GM23338 (cell line): Measurements from ENCODE around the gene SCNN1B. TPM values are rescaled to one million over a fixed set of nuclear protein-coding genes. Genes with fewer than 3 reads are reported as not detected.

Experiments used
- ATAC-seq: fragments of 200-7000 bp; cut with Tn5 transposase; 3 replicates; pipeline ENCODE4 v1.9.1; 2020
- DNase-seq: peaks from one replicate; pipeline ENCODE4 v3.0.0-alpha.2; 2015; ENCODE audit warnings: low spot score
- H2AFZ ChIP-seq: fragments of 200-600 bp; sonication (generic); 2 replicates; pipeline ENCODE4 v1.8.0; 2016; ENCODE audit warnings: antibody characterized with exemption, mild to moderate bottlenecking, moderate library complexity
- H3F3A ChIP-seq: fragments of 200-600 bp; sonication (generic); replicated peaks from 2 replicates; pipeline ENCODE4 v1.8.0; 2017; ENCODE audit warnings: antibody characterized with exemption, mixed run types, low read depth
- H3K27ac ChIP-seq: fragments of 200-600 bp; sonication (generic); 2 replicates; pipeline ENCODE4 v1.6.1; 2016; ENCODE audit warnings: low read depth
- H3K27me3 ChIP-seq: fragments of 200-600 bp; sonication (generic); 2 replicates; pipeline ENCODE4 v1.8.0; 2016; ENCODE audit warnings: mild to moderate bottlenecking, mixed run types, moderate library complexity; ENCODE audit not compliant: insufficient read depth
- H3K36me3 ChIP-seq: fragments of 200-600 bp; sonication (generic); 2 replicates; pipeline ENCODE4 v1.8.0; 2016; ENCODE audit warnings: mild to moderate bottlenecking; ENCODE audit not compliant: insufficient read depth
- H3K4me1 ChIP-seq: fragments of 200-600 bp; sonication (generic); 2 replicates; pipeline ENCODE4 v1.8.0; 2016; ENCODE audit warnings: mild to moderate bottlenecking, moderate library complexity; ENCODE audit not compliant: insufficient read depth
- H3K4me2 ChIP-seq: fragments of 200-600 bp; sonication (generic); 2 replicates; pipeline ENCODE4 v1.7.1; 2017; ENCODE audit warnings: mixed run types
- H3K4me3 ChIP-seq: fragments of 200-600 bp; sonication (generic); 2 replicates; pipeline ENCODE4 v1.6.1; 2016; ENCODE audit warnings: mixed run types
- H3K79me2 ChIP-seq: fragments of 200-600 bp; sonication (generic); replicated peaks from 2 replicates; pipeline ENCODE4 v1.8.0; 2017; ENCODE audit warnings: mild to moderate bottlenecking; ENCODE audit not compliant: insufficient read depth
- H3K9me2 ChIP-seq: fragments of 200-600 bp; sonication (generic); 2 replicates; pipeline ENCODE4 v1.8.0; 2017; ENCODE audit not compliant: insufficient read depth
- H4K20me1 ChIP-seq: fragments of 200-600 bp; sonication (generic); replicated peaks from 2 replicates; pipeline ENCODE4 v1.8.0; 2017; ENCODE audit warnings: mild to moderate bottlenecking; ENCODE audit not compliant: insufficient read depth
- H3K27ac Mint-ChIP-seq: 2 replicates; pipeline ENCODE4 v1.8.0; 2020; ENCODE audit warnings: inconsistent platforms, mild to moderate bottlenecking, moderate library complexity, mixed read lengths
- H3K27me3 Mint-ChIP-seq: 3 replicates; pipeline ENCODE4 v1.8.0; 2022; ENCODE audit warnings: low read depth, mild to moderate bottlenecking, moderate library complexity, mixed read lengths, inconsistent platforms; ENCODE audit not compliant: insufficient read depth, poor library complexity
- H3K36me3 Mint-ChIP-seq: 3 replicates; pipeline ENCODE4 v1.8.0; 2021; ENCODE audit warnings: low read depth, mild to moderate bottlenecking, inconsistent platforms, moderate library complexity, mixed read lengths
- H3K4me1 Mint-ChIP-seq: 3 replicates; pipeline ENCODE4 v1.8.0; 2020; ENCODE audit warnings: mild to moderate bottlenecking, inconsistent platforms, mixed read lengths
- H3K4me3 Mint-ChIP-seq: 3 replicates; pipeline ENCODE4 v1.8.0; 2021; ENCODE audit warnings: moderate library complexity, mild to moderate bottlenecking, inconsistent platforms, mixed read lengths
- H3K9me3 Mint-ChIP-seq: 3 replicates; pipeline ENCODE4 v1.8.0; 2020; ENCODE audit warnings: moderate library complexity, mild to moderate bottlenecking, inconsistent platforms, mixed read lengths
- ETS1 ChIP-seq: IDR thresholded peaks from 2 replicates; pipeline ENCODE4 v1.6.1; 2016; ENCODE audit warnings: antibody characterized with exemption
- EZH2 ChIP-seq: fragments of 200-600 bp; sonication (generic); IDR thresholded peaks from one replicate; pipeline ENCODE4 v1.8.0; 2017; ENCODE audit warnings: antibody characterized with exemption, mild to moderate bottlenecking, low read depth; ENCODE audit not compliant: unreplicated experiment
- EZH2phosphoT487 ChIP-seq: fragments of 200-600 bp; sonication (generic); IDR thresholded peaks from one replicate; pipeline ENCODE4 v1.8.1; 2018; ENCODE audit warnings: antibody characterized with exemption; ENCODE audit not compliant: unreplicated experiment
- JUNB ChIP-seq: IDR thresholded peaks from one replicate; pipeline ENCODE4 v1.6.1; 2016; ENCODE audit warnings: antibody characterized with exemption; ENCODE audit not compliant: unreplicated experiment
- NANOG ChIP-seq: IDR thresholded peaks from 2 replicates; pipeline ENCODE4 v1.6.1; 2016; ENCODE audit warnings: antibody characterized with exemption, borderline replicate concordance
- POLR2AphosphoS5 ChIP-seq: IDR thresholded peaks from 2 replicates; pipeline ENCODE4 v1.6.1; 2016; ENCODE audit warnings: antibody characterized with exemption, low read depth
- STAT1 ChIP-seq: IDR thresholded peaks from one replicate; pipeline ENCODE4 v1.6.1; 2016; ENCODE audit warnings: antibody characterized with exemption; ENCODE audit not compliant: unreplicated experiment
- ZNF114 ChIP-seq: fragments of 250-450 bp; sonication (Bioruptor Pico); IDR thresholded peaks from 2 replicates; pipeline ENCODE4 v1.5.0; 2020; ENCODE audit warnings: mild to moderate bottlenecking, moderate library complexity
- ZNF331 ChIP-seq: fragments of 250-450 bp; sonication (Bioruptor Pico); IDR thresholded peaks from 2 replicates; pipeline ENCODE4 v1.5.0; 2020; ENCODE audit warnings: low read depth, mild to moderate bottlenecking, moderate library complexity
- polyA plus RNA-seq: library from polyadenylated mRNA; unstranded; fragments of >200 nt; fragmentation: Nextera tagmentation; extraction: Ambion mirVana; gene quantifications from 2 replicates; pipeline ENCODE4 v1.2.1, GENCODE V29; 2016
- total RNA-seq: library from RNA; depleted of rRNA; stranded (reverse); fragments of >200 nt; shearing (Covaris generic); gene quantifications from 2 replicates; pipeline ENCODE4 v1.2.3, GENCODE V29; 2014
- TF ChIP-seq, protein P1 (sequence below): IDR thresholded peaks from one replicate; pipeline ENCODE4 v1.6.1; 2018; ENCODE audit warnings: antibody characterized with exemption; ENCODE audit not compliant: unreplicated experiment
- TF ChIP-seq, protein P2 (sequence below), 2 experiments: fragments of 200-600 bp in 1 of 2; sonication (generic) in 1 of 2; conservative IDR thresholded peaks; 2 replicates each; pipeline versions ENCODE4 v1.5.1 to v1.6.1; 2016 to 2017; ENCODE audit warnings: antibody characterized with exemption in 2 of 2, low read depth in 2 of 2, mild to moderate bottlenecking in 2 of 2, moderate library complexity in 1 of 2
- TF ChIP-seq, protein P3 (sequence below): fragments of 250-450 bp; sonication (Bioruptor Pico); IDR thresholded peaks from 2 replicates; pipeline ENCODE4 v1.5.0; 2020; ENCODE audit warnings: mild to moderate bottlenecking, moderate library complexity

Gene SCNN1B
- total and polyA plus RNA-seq, 2 experiments from 2014 or later = 0.78 to 1.1 TPM

- no peak for TF ChIP-seq ETS1
- TF ChIP-seq ZNF114 = no peak
- TF ChIP-seq EZH2 = no peak
- TF ChIP-seq NANOG = no peak
- TF ChIP-seq EZH2phosphoT487 = no peak
- no peak for TF ChIP-seq STAT1
- TF ChIP-seq, protein P1, sequence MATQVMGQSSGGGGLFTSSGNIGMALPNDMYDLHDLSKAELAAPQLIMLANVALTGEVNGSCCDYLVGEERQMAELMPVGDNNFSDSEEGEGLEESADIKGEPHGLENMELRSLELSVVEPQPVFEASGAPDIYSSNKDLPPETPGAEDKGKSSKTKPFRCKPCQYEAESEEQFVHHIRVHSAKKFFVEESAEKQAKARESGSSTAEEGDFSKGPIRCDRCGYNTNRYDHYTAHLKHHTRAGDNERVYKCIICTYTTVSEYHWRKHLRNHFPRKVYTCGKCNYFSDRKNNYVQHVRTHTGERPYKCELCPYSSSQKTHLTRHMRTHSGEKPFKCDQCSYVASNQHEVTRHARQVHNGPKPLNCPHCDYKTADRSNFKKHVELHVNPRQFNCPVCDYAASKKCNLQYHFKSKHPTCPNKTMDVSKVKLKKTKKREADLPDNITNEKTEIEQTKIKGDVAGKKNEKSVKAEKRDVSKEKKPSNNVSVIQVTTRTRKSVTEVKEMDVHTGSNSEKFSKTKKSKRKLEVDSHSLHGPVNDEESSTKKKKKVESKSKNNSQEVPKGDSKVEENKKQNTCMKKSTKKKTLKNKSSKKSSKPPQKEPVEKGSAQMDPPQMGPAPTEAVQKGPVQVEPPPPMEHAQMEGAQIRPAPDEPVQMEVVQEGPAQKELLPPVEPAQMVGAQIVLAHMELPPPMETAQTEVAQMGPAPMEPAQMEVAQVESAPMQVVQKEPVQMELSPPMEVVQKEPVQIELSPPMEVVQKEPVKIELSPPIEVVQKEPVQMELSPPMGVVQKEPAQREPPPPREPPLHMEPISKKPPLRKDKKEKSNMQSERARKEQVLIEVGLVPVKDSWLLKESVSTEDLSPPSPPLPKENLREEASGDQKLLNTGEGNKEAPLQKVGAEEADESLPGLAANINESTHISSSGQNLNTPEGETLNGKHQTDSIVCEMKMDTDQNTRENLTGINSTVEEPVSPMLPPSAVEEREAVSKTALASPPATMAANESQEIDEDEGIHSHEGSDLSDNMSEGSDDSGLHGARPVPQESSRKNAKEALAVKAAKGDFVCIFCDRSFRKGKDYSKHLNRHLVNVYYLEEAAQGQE = no peak
- no peak for TF ChIP-seq JUNB
- TF ChIP-seq, protein P2, sequence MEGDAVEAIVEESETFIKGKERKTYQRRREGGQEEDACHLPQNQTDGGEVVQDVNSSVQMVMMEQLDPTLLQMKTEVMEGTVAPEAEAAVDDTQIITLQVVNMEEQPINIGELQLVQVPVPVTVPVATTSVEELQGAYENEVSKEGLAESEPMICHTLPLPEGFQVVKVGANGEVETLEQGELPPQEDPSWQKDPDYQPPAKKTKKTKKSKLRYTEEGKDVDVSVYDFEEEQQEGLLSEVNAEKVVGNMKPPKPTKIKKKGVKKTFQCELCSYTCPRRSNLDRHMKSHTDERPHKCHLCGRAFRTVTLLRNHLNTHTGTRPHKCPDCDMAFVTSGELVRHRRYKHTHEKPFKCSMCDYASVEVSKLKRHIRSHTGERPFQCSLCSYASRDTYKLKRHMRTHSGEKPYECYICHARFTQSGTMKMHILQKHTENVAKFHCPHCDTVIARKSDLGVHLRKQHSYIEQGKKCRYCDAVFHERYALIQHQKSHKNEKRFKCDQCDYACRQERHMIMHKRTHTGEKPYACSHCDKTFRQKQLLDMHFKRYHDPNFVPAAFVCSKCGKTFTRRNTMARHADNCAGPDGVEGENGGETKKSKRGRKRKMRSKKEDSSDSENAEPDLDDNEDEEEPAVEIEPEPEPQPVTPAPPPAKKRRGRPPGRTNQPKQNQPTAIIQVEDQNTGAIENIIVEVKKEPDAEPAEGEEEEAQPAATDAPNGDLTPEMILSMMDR (conservative IDR thresholded peaks at IDR 0.05; ENCODE audit: low read depth in 2 of 2) = no peak
- TF ChIP-seq ZNF331 (CRISPR knock-in tag) = no peak
These were observed 15.6 kb downstream of the SCNN1B start (continued) for GRCh38 chr16:23317751-23318150.

GRCh38 chr16:23318639-23319038, 16.5 kb downstream of the SCNN1B start:
- Histone ChIP-seq H4K20me1 (no peaks in the 10 kb centered on the region), H3F3A (no peaks in the 10 kb centered on the region), H3K4me1 (peaks cover 5% of the 10 kb centered on the region; the same call in 1 of the 2 replicates), H3K79me2 (no peaks in the 10 kb centered on the region), H3K27me3 (no peaks in the 10 kb centered on the region), H2AFZ (no peak overlapping the region; the same call in 1 of the 2 replicates), H3K4me3 (no peak overlapping the region), H3K27ac (no peak overlapping the region), H3K36me3 (no peaks in the 10 kb centered on the region), H3K9me2 (peaks cover 8% of the 10 kb centered on the region; the same call in 1 of the 2 replicates), H3K4me2 (no peak overlapping the region)
- H3K4me1 Mint-ChIP-seq = 0 out of 3 replicates have a peak, but pooled peaks cover 3% of the 10 kb centered on the region
- DNase-seq (no peak), ATAC-seq (no peak)
- H3K9me3 Mint-ChIP-seq = no peaks in the 10 kb centered on the region
- H3K27me3 Mint-ChIP-seq = peaks cover 2% of the 10 kb centered on the region
- H3K36me3 Mint-ChIP-seq = no peaks in the 10 kb centered on the region
- H3K27ac Mint-ChIP-seq = no peak overlapping the region
- no peak overlapping the region for H3K4me3 Mint-ChIP-seq
- no peak for TF ChIP-seq ZNF331 (CRISPR knock-in tag)
- TF ChIP-seq, protein P3, sequence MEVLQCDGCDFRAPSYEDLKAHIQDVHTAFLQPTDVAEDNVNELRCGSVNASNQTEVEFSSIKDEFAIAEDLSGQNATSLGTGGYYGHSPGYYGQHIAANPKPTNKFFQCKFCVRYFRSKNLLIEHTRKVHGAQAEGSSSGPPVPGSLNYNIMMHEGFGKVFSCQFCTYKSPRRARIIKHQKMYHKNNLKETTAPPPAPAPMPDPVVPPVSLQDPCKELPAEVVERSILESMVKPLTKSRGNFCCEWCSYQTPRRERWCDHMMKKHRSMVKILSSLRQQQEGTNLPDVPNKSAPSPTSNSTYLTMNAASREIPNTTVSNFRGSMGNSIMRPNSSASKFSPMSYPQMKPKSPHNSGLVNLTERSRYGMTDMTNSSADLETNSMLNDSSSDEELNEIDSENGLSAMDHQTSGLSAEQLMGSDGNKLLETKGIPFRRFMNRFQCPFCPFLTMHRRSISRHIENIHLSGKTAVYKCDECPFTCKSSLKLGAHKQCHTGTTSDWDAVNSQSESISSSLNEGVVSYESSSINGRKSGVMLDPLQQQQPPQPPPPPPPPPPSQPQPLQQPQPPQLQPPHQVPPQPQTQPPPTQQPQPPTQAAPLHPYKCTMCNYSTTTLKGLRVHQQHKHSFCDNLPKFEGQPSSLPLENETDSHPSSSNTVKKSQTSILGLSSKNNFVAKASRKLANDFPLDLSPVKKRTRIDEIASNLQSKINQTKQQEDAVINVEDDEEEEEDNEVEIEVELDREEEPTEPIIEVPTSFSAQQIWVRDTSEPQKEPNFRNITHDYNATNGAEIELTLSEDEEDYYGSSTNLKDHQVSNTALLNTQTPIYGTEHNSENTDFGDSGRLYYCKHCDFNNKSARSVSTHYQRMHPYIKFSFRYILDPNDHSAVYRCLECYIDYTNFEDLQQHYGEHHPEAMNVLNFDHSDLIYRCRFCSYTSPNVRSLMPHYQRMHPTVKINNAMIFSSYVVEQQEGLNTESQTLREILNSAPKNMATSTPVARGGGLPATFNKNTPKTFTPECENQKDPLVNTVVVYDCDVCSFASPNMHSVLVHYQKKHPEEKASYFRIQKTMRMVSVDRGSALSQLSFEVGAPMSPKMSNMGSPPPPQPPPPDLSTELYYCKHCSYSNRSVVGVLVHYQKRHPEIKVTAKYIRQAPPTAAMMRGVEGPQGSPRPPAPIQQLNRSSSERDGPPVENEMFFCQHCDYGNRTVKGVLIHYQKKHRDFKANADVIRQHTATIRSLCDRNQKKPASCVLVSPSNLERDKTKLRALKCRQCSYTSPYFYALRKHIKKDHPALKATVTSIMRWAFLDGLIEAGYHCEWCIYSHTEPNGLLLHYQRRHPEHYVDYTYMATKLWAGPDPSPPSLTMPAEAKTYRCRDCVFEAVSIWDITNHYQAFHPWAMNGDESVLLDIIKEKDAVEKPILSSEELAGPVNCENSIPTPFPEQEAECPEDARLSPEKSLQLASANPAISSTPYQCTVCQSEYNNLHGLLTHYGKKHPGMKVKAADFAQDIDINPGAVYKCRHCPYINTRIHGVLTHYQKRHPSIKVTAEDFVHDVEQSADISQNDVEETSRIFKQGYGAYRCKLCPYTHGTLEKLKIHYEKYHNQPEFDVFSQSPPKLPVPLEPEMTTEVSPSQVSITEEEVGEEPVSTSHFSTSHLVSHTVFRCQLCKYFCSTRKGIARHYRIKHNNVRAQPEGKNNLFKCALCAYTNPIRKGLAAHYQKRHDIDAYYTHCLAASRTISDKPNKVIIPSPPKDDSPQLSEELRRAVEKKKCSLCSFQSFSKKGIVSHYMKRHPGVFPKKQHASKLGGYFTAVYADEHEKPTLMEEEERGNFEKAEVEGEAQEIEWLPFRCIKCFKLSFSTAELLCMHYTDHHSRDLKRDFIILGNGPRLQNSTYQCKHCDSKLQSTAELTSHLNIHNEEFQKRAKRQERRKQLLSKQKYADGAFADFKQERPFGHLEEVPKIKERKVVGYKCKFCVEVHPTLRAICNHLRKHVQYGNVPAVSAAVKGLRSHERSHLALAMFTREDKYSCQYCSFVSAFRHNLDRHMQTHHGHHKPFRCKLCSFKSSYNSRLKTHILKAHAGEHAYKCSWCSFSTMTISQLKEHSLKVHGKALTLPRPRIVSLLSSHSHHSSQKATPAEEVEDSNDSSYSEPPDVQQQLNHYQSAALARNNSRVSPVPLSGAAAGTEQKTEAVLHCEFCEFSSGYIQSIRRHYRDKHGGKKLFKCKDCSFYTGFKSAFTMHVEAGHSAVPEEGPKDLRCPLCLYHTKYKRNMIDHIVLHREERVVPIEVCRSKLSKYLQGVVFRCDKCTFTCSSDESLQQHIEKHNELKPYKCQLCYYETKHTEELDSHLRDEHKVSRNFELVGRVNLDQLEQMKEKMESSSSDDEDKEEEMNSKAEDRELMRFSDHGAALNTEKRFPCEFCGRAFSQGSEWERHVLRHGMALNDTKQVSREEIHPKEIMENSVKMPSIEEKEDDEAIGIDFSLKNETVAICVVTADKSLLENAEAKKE = no peak
- no peak for TF ChIP-seq NANOG
- no peak for TF ChIP-seq POLR2AphosphoS5
- no peak for TF ChIP-seq ETS1
